Smooth muscle cell (in vitro differentiated cells): Measurements from ENCODE around the gene NRG2. TPM values are rescaled to one million over a fixed set of nuclear protein-coding genes. Genes with fewer than 3 reads are reported as not detected.

ENCODE experiments used
- DNase-seq: peaks from one replicate; lab custom pipeline; 2025; ENCODE audit not compliant: unreplicated experiment; lab: John Stamatoyannopoulos, UW
- H2AFZ ChIP-seq: fragments of 200-600 bp; sonication (generic); 2 replicates; pipeline ENCODE4 v1.6.0; 2016; ENCODE audit warnings: antibody characterized with exemption, low read depth, mild to moderate bottlenecking
- H3F3A ChIP-seq: fragments of 200-600 bp; sonication (generic); 2 replicates; pipeline ENCODE4 v1.6.0; 2017; ENCODE audit warnings: antibody characterized with exemption, low read depth
- H3K27ac ChIP-seq: fragments of 200-600 bp; sonication (generic); 2 replicates; pipeline ENCODE4 v1.5.1; 2016; ENCODE audit warnings: low read depth, mild to moderate bottlenecking
- H3K27me3 ChIP-seq: fragments of 200-600 bp; sonication (generic); 2 replicates; pipeline ENCODE4 v1.6.1; 2016; ENCODE audit warnings: low read depth, mild to moderate bottlenecking
- H3K36me3 ChIP-seq: fragments of 200-600 bp; sonication (generic); 2 replicates; pipeline ENCODE4 v1.5.1; 2016; ENCODE audit warnings: low read depth
- H3K4me1 ChIP-seq: fragments of 200-600 bp; sonication (generic); 2 replicates; pipeline ENCODE4 v1.5.1; 2016; ENCODE audit warnings: low read depth
- H3K4me2 ChIP-seq: fragments of 200-600 bp; sonication (generic); 2 replicates; pipeline ENCODE4 v1.6.0; 2016; ENCODE audit warnings: mild to moderate bottlenecking
- H3K4me3 ChIP-seq: fragments of 200-600 bp; sonication (generic); 2 replicates; pipeline ENCODE4 v1.5.1; 2016; ENCODE audit warnings: mild to moderate bottlenecking
- H3K79me2 ChIP-seq: fragments of 200-600 bp; sonication (generic); 2 replicates; pipeline ENCODE4 v1.6.0; 2016; ENCODE audit warnings: low read depth, mild to moderate bottlenecking
- H3K9ac ChIP-seq: fragments of 200-600 bp; sonication (generic); 2 replicates; pipeline ENCODE4 v1.6.0; 2016; ENCODE audit warnings: low read depth
- H3K9me3 ChIP-seq: fragments of 200-600 bp; sonication (generic); replicated peaks from 2 replicates; pipeline ENCODE4 v1.5.1; 2016; ENCODE audit warnings: low read depth
- H4K20me1 ChIP-seq: fragments of 200-600 bp; sonication (generic); 2 replicates; pipeline ENCODE4 v1.6.0; 2016; ENCODE audit warnings: low read depth
- CTCF ChIP-seq: fragments of 200-600 bp; sonication (generic); IDR thresholded peaks from 2 replicates; pipeline ENCODE4 v1.5.1; 2017; ENCODE audit warnings: borderline replicate concordance, mild to moderate bottlenecking, antibody characterized with exemption; ENCODE audit not compliant: insufficient read depth, poor library complexity, severe bottlenecking
- WGBS: methylation state at CpG from one replicate; pipeline ENCODE4 v1.1.7; 2016; ENCODE audit warnings: low lambda C conversion rate; 5-methylcytosine and 5-hydroxymethylcytosine counted together
- polyA plus RNA-seq: library from polyadenylated mRNA; unstranded; fragments of >200 nt; fragmentation: Nextera tagmentation; extraction: Ambion mirVana; gene quantifications from 2 replicates; pipeline ENCODE4 v1.2.1, GENCODE V29; 2016
- total RNA-seq: library from RNA; depleted of rRNA; stranded (reverse); fragments of >200 nt; gene quantifications from 2 replicates; pipeline ENCODE4 v1.2.3, GENCODE V29; 2014

NRG2 gene
- total and polyA plus RNA-seq, 2 experiments from 2014 or later: 0.09 to 0.25 TPM

GRCh38 chr5:139812836-139813805 is 230.0 kb downstream of the NRG2 start:
- H3K79me2 ChIP-seq: no peaks in the 10 kb centered on the region
- H3K9ac ChIP-seq: no peak overlapping the region
- no peaks in the 10 kb centered on the region for H4K20me1 ChIP-seq
- H3K4me1 ChIP-seq: no peaks in the 10 kb centered on the region
- no peak overlapping the region for H3K27ac ChIP-seq
- no peak overlapping the region for H3K4me3 ChIP-seq
- no peaks in the 10 kb centered on the region for H3K9me3 ChIP-seq
- TF ChIP-seq CTCF: no peak
- H3K27me3 ChIP-seq: peaks cover 17% of the 10 kb centered on the region
- no peak overlapping the region for H3K4me2 ChIP-seq
- 95% methylated on average over 25 of the region's 25 CpGs for WGBS
- no peak for DNase-seq
- H2AFZ ChIP-seq: no peak overlapping the region
- H3K36me3 ChIP-seq: no peaks in the 10 kb centered on the region
- no peaks in the 10 kb centered on the region for H3F3A ChIP-seq

GRCh38 chr5:139812323-139812722 is 230.8 kb downstream of the NRG2 start:
- 78% methylated on average over 5 of the region's 5 CpGs for WGBS

DNA sequence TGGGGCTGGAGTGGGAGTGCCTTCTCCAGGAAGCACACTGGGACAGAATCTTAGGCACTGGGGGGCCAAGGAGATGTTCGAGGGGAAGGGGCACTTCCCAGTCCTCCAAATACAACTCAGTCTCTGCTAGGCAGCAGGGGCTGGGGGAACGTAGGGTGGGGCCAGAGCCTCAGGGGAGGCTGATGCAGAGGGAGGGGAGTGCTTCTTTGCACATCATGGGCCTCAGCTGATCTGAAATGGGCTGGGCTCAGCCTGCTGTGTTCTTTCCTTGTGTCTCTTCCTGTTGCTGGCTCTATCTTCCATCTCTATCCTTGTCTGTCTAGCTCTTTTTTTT is 231.9 kb downstream of the NRG2 start:
- Histone ChIP-seq H3K9me3 (no peaks in the 10 kb centered on the region), H2AFZ (no peak overlapping the region), H3K9ac (no peak overlapping the region), H4K20me1 (no peaks in the 10 kb centered on the region), H3K27me3 (peaks cover 15% of the 10 kb centered on the region), H3F3A (no peaks in the 10 kb centered on the region), H3K27ac (no peak overlapping the region), H3K79me2 (no peaks in the 10 kb centered on the region), H3K4me2 (no peak overlapping the region), H3K4me1 (no peaks in the 10 kb centered on the region), H3K36me3 (no peaks in the 10 kb centered on the region), H3K4me3 (no peak overlapping the region)
- no peak for TF ChIP-seq CTCF
- no peak for DNase-seq
- WGBS: 21% methylated on average over 2 of the region's 2 CpGs

More at GRCh38 chr5:139812323-139812722, 230.8 kb downstream of the NRG2 start:
- H3K79me2 ChIP-seq: no peaks in the 10 kb centered on the region
- H3K27me3 ChIP-seq: peaks cover 17% of the 10 kb centered on the region
- no peaks in the 10 kb centered on the region for H4K20me1 ChIP-seq
- H3K36me3 ChIP-seq: no peaks in the 10 kb centered on the region
- no peak overlapping the region for H3K27ac ChIP-seq
- no peaks in the 10 kb centered on the region for H3K9me3 ChIP-seq
- H2AFZ ChIP-seq: no peak overlapping the region
- no peak overlapping the region for H3K9ac ChIP-seq
- H3K4me1 ChIP-seq: no peaks in the 10 kb centered on the region
- DNase-seq: no peak
- H3K4me3 ChIP-seq: no peak overlapping the region
- H3F3A ChIP-seq: no peaks in the 10 kb centered on the region
- TF ChIP-seq CTCF: no peak
- no peak overlapping the region for H3K4me2 ChIP-seq
